ENCODE results near the gene MAPK1IP1L. TPM values are rescaled to one million over a fixed set of nuclear protein-coding genes. Genes with fewer than 3 reads are reported as not detected.

The MAPK1IP1L gene
- total RNA-seq, 1 experiment from 2014 or later, result 164 TPM

DNA sequence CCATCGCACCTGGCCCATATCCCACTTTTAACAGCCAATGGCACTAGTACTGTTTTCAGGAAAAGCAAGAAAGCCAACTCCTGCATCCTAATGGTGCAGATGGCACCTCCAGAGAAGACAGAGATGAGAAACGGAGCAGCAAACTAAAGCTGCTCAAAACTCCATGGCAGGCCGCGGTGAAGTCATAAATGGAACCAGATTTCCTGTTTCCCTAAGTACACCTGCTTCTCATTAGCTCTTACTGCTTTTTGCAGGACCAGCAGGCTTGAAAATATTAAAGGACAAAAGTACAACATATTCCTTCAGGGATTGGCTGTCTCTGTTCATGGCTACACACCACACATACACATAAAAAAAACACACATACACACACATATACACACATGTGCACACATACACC is 40.9 kb downstream of the MAPK1IP1L start:
- ChIA-PET POLR2A (ENCODE audit: low non-redundant PET) (no interaction called here), CTCF (interaction anchor here (1.4 kb wide), 1 partner anchor 68 kb away, joined by 4 read pairs; no protein-coding TSS in a partner anchor)
- H3K27ac ChIP-seq (ENCODE audit: low read depth, low read length, poor library complexity, severe bottlenecking), result no peak overlapping the region
- intact Hi-C loops (cut with micrococcal nuclease; ENCODE audit: unreplicated experiment), result loop anchor here (5.0 kb wide), 1 partner anchor 340 kb away; no protein-coding TSS in a partner anchor
- no TSS peak for BruUV-seq (replicated peaks)
- TF ChIP-seq, protein P1, sequence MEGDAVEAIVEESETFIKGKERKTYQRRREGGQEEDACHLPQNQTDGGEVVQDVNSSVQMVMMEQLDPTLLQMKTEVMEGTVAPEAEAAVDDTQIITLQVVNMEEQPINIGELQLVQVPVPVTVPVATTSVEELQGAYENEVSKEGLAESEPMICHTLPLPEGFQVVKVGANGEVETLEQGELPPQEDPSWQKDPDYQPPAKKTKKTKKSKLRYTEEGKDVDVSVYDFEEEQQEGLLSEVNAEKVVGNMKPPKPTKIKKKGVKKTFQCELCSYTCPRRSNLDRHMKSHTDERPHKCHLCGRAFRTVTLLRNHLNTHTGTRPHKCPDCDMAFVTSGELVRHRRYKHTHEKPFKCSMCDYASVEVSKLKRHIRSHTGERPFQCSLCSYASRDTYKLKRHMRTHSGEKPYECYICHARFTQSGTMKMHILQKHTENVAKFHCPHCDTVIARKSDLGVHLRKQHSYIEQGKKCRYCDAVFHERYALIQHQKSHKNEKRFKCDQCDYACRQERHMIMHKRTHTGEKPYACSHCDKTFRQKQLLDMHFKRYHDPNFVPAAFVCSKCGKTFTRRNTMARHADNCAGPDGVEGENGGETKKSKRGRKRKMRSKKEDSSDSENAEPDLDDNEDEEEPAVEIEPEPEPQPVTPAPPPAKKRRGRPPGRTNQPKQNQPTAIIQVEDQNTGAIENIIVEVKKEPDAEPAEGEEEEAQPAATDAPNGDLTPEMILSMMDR (conservative IDR thresholded peaks at IDR 0.05; ENCODE audit: low read depth, low read length), result no peak
- no peak for TF ChIP-seq EZH2 (IDR thresholded peaks at IDR 0.05; ENCODE audit: borderline replicate concordance, low read depth, low read length, poor library complexity, severe bottlenecking)
- no peak overlapping the region for H3K4me3 ChIP-seq (ENCODE audit: low read depth, low read length, poor library complexity, severe bottlenecking)
- H3K4me1 ChIP-seq (ENCODE audit: insufficient read depth, low read length, poor library complexity, severe bottlenecking), result peaks cover 16% of the 10 kb centered on the region
- H3K36me3 ChIP-seq (ENCODE audit: insufficient read depth, low read length, poor library complexity, severe bottlenecking), result no peaks in the 10 kb centered on the region
- no peaks in the 10 kb centered on the region for H3K27me3 ChIP-seq (replicated peaks; ENCODE audit: insufficient read depth, low read depth, low read length, poor library complexity)
- no peaks in the 10 kb centered on the region for H3K9me3 ChIP-seq (ENCODE audit: low read depth, low read length, poor library complexity, severe bottlenecking)
- DNase-seq (ENCODE audit: low spot score), result peak; percentile 58

DNA sequence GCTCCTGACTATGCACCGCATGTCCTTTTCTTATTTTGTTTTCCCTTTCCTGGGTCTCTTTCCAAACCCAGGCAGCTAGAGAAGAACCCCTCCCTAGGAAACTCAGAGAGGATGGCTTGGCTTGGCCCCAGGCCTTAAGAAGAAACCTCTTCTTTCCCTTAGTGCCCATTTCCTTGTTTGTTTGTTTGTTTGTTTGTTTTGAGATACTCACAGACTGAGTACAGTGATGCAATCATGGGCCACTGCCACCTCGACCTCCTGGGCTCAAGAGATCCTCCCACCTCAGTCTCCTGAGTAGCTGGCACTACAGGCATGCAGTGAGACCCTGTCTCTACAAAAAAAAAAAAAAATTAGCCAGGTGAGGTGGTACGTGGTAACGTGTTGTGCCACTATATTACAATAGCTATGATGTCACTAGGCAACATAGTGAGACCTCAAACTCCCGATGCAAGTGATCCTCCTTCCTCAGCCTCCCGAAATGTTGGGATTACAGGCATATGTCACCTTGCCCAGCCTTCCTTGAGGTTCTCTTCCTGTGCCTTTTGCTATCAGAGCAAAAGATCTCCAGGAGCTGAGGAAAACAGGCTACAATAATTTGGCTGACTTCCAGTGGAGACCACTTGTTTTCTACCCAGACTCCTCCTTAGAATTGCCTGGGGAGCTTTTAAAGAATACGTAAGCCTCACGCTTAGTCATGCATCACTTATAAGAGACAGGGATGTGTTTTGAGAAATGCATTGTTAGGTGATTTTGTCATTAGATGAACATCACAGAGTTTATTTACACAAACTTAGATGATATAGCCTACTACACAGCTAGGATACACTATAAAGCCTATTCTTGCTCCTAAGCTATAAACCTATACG is 43.1 kb downstream of the MAPK1IP1L start:
- no peak overlapping the region for H3K27ac ChIP-seq (ENCODE audit: low read depth, low read length, poor library complexity, severe bottlenecking)
- H3K9me3 ChIP-seq (ENCODE audit: low read depth, low read length, poor library complexity, severe bottlenecking), result no peaks in the 10 kb centered on the region
- DNase-seq (ENCODE audit: low spot score), result peak; percentile 53
- peaks cover 16% of the 10 kb centered on the region for H3K4me1 ChIP-seq (ENCODE audit: insufficient read depth, low read length, poor library complexity, severe bottlenecking)
- no TSS peak for BruUV-seq (replicated peaks)
- H3K36me3 ChIP-seq (ENCODE audit: insufficient read depth, low read length, poor library complexity, severe bottlenecking), result no peaks in the 10 kb centered on the region
- TF ChIP-seq, protein P1 (conservative IDR thresholded peaks at IDR 0.05; ENCODE audit: low read depth, low read length), result no peak
- TF ChIP-seq EZH2 (IDR thresholded peaks at IDR 0.05; ENCODE audit: borderline replicate concordance, low read depth, low read length, poor library complexity, severe bottlenecking), result no peak
- intact Hi-C loops (cut with micrococcal nuclease; ENCODE audit: unreplicated experiment), result loop anchor here (5.0 kb wide), 1 partner anchor 338 kb away; no protein-coding TSS in a partner anchor
- H3K27me3 ChIP-seq (replicated peaks; ENCODE audit: insufficient read depth, low read depth, low read length, poor library complexity), result no peaks in the 10 kb centered on the region
- ChIA-PET POLR2A (ENCODE audit: low non-redundant PET) (no interaction called here), CTCF (no interaction called here)
- no peak overlapping the region for H3K4me3 ChIP-seq (ENCODE audit: low read depth, low read length, poor library complexity, severe bottlenecking)

DNA sequence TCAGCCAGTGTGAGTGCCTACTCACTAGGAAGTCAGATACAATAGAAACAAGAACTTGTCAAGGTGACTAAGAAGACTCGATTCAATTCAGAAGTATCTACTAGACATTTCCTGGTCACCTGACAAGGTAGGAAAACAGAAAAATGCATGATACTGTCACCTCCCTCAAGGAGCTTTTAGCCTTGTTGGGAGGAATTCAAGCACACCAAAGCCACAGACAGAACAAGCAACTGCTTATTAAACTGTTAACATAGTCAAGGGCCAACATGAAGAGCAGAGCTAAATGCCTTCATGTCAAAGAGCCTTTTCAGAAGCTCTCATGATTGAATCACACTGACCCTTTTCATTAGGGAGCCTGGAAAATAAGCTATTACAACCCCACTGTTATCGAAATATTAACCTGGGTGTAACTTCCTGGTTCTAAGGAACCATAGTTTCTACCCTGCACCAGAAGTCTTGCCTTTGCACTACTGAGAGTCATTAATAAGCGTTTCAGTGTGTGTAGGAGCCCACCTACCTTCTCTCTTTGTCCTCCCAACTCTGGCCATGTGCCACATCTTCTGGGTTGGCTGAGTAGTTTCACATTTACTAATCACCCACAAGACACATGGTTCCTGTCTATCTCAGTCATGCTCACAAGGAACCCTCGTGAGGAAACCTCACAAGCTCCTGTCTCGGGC is 46.6 kb downstream of the MAPK1IP1L start:
- no peaks in the 10 kb centered on the region for H3K9me3 ChIP-seq (ENCODE audit: low read depth, low read length, poor library complexity, severe bottlenecking)
- ChIA-PET POLR2A (ENCODE audit: low non-redundant PET) (no interaction called here), CTCF (no interaction called here)
- H3K27ac ChIP-seq (ENCODE audit: low read depth, low read length, poor library complexity, severe bottlenecking), result no peak overlapping the region
- H3K36me3 ChIP-seq (ENCODE audit: insufficient read depth, low read length, poor library complexity, severe bottlenecking), result no peaks in the 10 kb centered on the region
- no TSS peak for BruUV-seq (replicated peaks)
- no peak for DNase-seq (ENCODE audit: low spot score)
- no peak for TF ChIP-seq EZH2 (IDR thresholded peaks at IDR 0.05; ENCODE audit: borderline replicate concordance, low read depth, low read length, poor library complexity, severe bottlenecking)
- TF ChIP-seq, protein P1 (conservative IDR thresholded peaks at IDR 0.05; ENCODE audit: low read depth, low read length), result no peak
- intact Hi-C loops (cut with micrococcal nuclease; ENCODE audit: unreplicated experiment), result no loop called here
- H3K4me3 ChIP-seq (ENCODE audit: low read depth, low read length, poor library complexity, severe bottlenecking), result no peak overlapping the region
- H3K4me1 ChIP-seq (ENCODE audit: insufficient read depth, low read length, poor library complexity, severe bottlenecking), result peaks cover 17% of the 10 kb centered on the region
- no peaks in the 10 kb centered on the region for H3K27me3 ChIP-seq (replicated peaks; ENCODE audit: insufficient read depth, low read depth, low read length, poor library complexity)
